ENCODE data around the gene TPD52L3.

TPD52L3 gene

GRCh38 chr9:6328103-6328502 is at the start of gene TPD52L3:
TSS of gene TPD52L3 (plus strand) at chr9:6328375. CDS start at chr9:6328596, 221 bp downstream.
- no peak for DNase-seq (ENCODE audit: low spot score)

DNA sequence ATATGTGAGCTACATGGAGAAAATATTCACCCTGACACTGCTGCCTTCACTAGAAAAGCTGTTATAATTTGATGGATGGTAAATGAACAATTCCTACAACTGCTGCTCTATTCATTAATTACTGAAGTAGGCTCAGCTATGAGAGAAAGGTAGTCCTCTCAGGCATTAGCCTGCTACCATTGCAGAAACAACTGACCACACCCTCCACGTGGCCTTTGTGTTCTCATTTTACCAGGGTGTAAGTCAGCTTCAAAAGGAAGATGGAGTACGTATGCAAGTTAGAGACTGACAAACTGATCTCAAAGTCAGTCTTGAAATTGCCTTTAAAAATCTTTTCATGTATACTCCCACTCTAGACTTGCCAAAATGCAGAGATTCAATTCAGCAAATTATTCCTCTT is 26.3 kb upstream of the TPD52L3 start:
- no peak for DNase-seq (ENCODE audit: low spot score)

GRCh38 chr9:6302417-6302816 is 25.8 kb upstream of the TPD52L3 start:
- DNase-seq (ENCODE audit: low spot score), result no peak

DNA sequence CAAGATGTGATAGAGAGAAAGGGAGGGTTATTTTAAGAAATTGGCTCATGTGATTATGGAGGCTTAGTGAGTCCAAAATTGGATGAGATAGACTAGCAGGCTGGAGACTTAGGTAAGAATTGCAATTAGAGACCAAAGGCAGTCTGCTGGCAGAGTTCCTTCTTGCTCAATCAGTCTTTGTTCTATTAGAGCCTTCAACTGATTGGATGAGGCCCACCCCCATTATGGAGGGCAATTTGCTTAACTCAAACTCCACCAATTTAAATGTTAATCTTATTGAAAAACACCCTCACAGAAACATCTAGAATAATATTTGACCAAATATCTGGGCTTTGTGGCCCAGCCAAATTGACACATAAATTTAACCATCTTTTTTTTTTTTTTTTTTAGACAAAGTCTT is 23.9 kb upstream of the TPD52L3 start:
- DNase-seq (ENCODE audit: low spot score), result no peak

GRCh38 chr9:6305954-6306563 is 22.1 kb upstream of the TPD52L3 start:
- DNase-seq (ENCODE audit: low spot score), result no peak

GRCh38 chr9:6307551-6308096 is 20.6 kb upstream of the TPD52L3 start:
- no peak for DNase-seq (ENCODE audit: low spot score)

GRCh38 chr9:6330958-6331634 is 2.9 kb downstream of the TPD52L3 start:
- DNase-seq (ENCODE audit: low spot score), result no peak

DNA sequence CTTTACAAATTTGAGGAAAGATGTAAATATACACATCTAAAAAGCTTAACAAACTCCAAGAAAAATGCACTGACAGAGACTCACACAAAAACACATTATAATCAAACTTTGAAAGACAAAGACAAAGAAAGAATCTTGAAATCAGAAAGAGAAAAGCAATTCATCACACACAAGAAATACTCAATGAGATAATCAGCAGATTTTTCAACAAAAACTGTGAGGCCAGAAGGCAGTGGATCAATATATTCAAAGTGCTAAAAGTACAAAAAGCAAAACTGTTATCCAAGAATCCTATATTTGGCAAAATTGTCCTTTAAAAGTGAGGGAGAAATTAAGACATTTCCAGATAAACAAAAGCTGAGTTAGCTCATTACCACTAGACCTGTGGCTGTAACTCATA is 6.1 kb downstream of the TPD52L3 start:
- DNase-seq (ENCODE audit: low spot score), result no peak

DNA sequence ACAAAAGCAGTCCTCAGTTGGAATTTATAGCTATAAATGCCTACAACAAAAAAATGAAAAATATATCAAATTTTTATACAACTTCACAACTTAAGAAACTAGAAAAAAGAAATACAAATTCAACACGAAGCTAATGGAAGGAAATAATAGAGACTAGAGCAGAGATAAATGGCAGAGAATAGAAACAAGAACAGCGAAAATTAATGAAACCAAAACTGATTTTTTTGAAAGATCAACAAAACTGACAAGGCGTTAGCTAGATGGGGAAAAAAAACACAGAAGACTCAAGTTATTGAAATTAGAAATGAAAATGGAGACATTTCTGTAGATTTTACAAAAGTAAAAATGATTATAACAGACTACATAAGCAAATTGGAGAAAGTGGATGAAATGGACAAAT is 20.6 kb downstream of the TPD52L3 start:
- DNase-seq (ENCODE audit: low spot score), result no peak

GRCh38 chr9:6351737-6352136 is 23.6 kb downstream of the TPD52L3 start:
- no peak for DNase-seq (ENCODE audit: low spot score)

GRCh38 chr9:6354072-6354686 is 26.0 kb downstream of the TPD52L3 start:
- DNase-seq (ENCODE audit: low spot score), result peak; percentile 54

DNA sequence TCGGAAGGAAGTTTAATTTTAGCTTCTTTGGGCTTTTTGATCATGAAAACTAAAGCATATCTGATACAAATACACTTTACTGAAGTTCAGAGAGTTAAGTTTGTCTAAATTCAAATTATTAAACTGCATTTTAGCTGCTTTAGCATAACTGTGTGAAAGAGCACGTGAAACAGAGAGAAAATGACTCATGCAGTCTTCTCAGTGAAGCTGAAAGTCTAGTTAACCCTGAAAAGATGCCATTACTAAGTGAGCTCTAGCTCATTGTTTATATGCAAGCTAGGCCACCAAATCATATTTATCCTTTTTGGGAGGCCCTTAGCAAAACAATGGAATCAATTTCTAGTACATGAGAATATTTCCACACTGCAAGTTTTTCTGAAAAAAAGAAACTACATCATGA is 27.6 kb downstream of the TPD52L3 start:
- no peak for DNase-seq (ENCODE audit: low spot score)

DNA sequence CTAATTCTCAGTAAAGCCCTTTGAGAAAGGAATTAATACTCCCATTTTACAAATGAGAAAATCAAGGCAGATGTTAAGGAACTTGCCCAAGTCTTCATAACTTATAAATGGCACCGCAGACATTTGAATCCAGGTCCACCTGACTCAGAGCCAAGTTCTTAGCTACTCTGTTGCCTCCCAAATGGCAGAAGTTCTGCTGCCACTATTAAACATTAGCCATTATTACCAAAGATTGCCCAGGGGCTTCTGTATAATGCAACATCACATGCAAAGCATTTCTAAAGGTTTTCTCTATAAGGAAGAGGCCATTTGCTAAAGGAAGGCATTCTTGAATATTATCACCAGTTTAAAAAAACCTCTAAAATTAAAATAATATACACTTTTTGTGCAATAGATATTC is 28.3 kb downstream of the TPD52L3 start:
- no peak for DNase-seq (ENCODE audit: low spot score)

DNA sequence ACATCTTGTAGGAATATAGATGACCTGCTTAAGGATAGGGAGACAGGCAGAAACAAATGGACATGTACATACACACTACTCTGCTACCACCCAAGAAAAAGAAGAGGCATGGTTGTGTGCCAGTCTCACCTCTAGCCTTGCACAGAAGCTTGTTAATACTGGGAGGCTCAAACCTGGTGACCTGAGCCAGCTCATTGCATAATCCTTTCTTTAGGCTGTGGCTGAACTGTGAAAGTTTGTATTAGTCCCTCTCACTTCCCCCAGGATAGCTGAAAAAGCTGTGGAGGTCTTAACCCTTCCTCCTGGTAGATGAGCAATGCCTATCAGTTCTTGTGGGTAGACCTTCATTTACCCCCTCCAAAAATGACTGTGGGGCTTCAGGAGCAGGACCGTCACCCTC is 28.7 kb downstream of the TPD52L3 start:
- DNase-seq (ENCODE audit: low spot score), result no peak

- DNase-seq (ENCODE audit: low spot score), result no peak
These were observed 39.1 kb downstream of the TPD52L3 start for GRCh38 chr9:6367128-6367890.

- DNase-seq (ENCODE audit: low spot score), result no peak
These were observed 40.7 kb downstream of the TPD52L3 start for GRCh38 chr9:6368831-6369230.
